ENCODE data around the gene PTPRQ.

PTPRQ gene

DNA sequence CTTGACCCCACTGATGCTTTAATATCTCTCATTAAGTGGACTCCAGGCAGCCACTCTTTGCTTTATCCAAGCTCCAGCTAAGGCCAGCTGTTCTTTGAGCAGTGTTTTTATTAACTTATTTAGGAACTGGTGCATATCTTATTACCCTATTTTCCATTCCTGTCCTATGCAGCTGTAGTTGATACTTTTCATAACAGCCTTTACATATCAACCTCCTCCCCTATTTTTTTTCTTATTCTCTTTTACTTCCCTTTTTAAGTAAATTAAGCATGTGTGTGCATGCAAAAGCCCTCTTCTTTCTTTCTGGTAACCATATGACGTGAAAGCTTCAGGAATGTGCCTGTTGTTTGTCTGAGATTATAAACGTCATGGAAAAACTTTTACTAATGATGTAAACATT is 121.2 kb downstream of the PTPRQ start:
- DNase-seq, result no peak

DNA sequence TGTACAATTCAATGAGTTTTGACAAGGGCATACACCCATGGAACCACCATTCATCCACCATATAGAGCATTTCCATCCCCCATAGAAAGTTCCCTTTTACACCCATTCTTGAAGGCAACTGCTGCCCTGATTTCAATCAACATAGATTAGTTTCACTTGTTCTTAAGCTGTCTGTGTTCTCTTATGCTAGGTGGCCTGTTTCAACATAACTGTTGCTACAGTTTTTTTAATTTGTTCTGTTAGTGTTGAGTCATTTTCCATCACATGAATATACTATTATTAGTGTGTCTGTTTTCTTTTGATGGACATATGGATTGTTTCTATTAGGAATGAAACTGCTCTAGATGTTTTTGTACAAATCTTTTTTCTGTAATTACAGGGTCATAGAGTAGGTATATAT is 123.4 kb downstream of the PTPRQ start:
- no peak for DNase-seq

DNA sequence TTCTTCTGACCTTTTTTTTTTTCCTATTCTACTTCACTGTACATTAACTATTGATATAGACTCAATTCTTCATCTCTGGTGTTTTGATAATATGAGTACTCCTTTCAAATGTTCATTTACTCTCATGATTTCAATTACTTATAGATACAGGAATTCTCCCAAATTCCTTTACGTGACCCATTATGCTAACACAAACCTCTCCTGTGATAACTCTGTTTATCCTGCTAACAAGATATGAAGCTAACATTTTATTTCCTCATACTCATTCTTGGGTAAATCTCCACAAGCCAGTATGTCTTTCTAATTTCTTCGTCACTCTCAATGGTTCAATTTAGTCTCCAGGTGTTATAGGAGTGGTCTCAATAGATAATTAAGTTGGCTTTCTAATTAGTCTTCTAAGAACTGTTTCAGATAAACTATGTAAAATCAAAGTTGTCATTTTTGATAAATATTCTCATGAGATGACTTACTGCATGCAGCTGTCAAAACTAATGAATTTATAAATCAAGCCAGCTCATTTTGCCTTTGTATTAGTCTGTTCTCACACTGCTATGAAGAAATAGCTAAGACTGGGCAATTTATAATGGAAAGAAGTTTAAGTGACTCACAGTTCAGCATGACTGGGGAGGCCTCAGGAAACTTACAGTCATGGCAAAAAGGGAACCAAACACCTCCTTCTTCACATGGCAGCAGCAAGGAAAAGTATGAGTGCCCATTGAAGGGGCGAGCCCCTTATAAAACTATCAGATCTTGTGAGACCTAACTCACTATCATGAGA is 132.8 kb downstream of the PTPRQ start:
- DNase-seq, result no peak

DNA sequence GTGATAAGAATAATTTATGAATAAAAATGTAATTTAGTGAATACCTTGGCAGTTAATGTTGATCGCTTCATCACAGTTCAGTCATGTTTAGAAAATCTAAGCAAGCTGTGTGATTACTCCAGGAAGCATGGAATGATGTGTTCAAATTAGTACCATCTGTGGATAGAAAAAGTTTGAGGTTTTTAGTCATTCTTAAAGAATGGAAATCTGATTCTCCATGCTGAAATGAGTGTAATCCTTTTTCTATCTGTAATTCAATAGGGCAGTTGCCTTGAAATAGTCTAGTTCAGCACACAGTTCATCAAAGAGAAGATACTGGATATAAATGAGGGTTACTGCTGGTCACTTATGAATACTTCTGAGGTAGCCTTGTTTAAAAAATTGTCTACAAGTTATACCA is 136.2 kb downstream of the PTPRQ start:
- no peak for DNase-seq

DNA sequence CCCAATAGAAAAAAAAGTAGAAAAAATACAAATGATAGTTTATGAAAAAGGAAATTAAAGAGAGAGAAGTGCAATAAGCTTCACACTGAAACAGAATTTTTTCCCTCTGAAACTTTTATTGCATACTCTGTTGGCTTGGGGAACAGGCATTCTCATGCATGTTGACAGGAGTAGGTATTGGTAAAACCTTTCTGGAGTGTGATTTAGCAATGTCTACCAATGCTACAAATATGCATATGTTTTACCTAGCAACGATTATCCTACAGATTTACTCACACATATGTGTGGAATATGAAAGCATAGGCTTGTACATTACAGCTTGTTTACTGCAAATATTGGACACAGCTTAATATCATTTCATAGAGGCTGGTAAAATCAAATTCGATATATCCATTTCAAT is 137.7 kb downstream of the PTPRQ start:
- no peak for DNase-seq

DNA sequence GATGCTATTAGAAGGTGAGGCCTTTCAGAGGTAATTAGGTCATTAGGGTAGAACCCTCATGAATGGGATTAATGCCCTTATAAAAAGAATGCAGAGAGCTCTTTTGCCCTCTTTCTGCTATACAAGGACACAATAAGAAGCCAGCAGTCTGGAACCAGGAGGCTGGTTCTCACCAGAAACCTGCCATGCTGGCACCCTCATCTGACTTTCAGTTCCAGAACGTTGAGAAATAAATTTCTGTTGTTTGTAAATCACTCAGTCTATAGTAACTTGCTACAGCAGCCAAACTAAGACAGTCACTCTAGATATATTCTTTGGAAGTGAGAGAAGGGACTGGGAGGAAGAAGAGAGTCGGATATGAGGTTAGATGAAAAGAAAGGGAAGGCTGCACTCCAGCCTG is 138.4 kb downstream of the PTPRQ start:
- DNase-seq, result no peak

DNA sequence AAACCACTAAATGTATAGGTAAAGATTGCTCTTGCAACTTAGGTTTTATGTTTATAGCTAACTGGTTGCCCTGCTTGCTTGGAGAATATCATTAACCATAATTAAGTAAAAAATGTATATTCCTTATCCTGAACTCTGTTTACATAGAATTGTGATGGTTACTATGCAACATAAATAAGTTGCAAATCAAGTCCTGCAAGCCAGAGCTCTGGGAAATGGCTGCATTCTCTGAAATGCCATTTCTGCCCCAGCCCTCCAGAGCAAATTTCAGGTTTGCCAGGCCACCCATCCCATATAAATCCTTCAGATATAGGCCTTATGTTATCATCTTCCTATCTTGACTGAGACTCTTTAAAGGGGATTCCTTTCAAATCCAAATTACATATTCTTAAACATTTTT is 145.0 kb downstream of the PTPRQ start:
- DNase-seq, result no peak

DNA sequence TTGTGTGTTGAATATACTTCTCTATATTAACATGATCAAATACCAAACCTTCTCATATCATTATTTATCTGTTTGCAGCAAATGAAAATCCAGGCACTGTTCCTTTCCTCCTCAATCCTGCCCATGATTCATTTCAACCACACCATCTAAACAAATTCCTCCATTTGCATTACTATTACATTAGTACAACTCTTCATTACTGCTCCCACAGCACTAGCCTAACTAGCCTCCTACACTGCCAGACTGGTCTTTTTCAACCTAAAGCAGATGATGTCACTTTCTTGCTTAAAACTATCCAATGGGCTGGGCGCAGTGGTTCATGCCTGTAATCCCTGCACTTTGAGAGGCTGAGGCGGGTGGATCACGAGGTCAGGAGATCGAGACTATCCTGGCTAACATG is 146.1 kb downstream of the PTPRQ start:
- DNase-seq, result no peak

DNA sequence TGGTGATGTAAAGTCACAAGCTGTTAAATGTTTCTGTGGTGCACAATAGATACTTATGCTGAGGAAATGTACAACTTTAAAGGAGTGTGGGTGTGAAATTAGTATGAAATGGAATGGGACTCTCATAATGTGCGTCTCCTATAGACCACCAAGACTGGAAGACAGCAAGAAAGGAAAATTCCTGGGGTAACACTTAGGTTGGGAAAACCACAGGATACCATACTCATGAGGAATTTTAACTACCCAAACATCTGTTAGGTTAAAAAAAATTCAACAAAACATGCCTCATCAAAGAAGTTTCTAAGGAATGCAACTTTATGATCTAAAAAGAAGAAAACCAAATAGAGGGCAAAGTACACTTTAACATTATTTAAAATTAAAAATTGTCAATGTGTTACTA is 149.7 kb downstream of the PTPRQ start:
- DNase-seq, result no peak

DNA sequence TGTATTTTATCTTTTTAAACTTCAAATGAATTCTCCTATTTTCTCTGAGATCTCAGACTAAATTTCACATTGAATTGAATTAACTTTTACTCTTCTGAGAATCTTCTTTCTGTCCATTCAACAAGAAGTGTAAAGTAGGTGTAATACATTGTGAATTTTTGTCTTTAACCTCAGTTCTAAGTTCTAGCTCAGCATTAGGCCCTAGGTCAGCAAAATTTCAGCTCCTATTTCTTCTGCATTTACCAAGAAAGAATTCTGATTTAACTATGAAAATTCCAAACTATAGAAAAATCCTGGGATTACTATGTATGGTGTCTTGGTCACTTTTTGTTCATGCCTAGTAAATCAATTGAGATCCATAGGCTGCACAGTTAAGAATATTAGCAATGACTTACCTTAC is 152.5 kb downstream of the PTPRQ start:
- DNase-seq, result no peak

DNA sequence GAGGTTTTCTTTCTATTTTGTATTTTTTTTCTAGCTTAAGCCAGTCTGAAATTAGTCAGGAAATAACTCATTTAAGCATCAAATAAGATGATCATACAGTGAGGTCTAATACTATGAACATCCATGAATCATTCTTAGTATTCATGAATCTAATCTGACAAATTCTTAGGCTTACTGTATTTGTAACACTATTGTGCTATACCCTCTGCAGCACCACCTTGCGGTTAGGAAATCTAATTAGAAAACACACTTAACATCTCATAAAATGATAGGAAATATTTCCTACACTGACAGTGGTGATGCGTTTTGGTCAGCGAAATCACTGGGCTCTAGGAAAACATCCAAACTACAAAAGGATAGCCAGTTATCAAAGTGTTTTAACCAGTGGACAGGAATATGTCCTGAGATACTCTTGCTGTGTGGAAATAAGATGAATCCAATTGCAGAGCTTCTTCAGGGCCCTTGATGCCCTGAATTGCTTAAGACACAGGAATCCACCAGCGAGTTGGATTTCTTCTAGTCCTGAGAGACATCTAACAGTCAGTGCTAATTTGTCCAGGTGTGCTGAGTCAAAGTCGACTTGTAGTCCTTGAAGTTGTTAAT is 154.1 kb downstream of the PTPRQ start:
- peak in 1 of 51 donors; percentile 0 for DNase-seq

DNA sequence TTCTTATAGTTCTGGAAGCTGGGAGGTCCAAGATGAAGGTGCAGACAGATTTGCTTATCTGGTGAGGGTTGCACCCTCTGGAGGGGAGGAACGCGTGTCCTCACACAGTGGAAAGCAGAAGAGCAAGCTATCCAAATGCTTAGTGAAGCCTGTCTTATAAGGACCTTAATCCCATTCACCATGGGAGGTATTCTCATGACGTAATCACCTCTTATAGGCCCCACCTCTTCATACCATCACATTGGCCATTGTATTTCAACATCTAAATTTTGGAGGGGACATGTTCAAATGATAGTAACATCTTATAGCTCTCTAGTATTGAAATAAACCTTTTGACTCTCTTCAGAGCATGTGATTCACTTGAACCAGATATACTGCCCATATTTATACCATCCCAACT is 158.4 kb downstream of the PTPRQ start:
- no peak for DNase-seq

DNA sequence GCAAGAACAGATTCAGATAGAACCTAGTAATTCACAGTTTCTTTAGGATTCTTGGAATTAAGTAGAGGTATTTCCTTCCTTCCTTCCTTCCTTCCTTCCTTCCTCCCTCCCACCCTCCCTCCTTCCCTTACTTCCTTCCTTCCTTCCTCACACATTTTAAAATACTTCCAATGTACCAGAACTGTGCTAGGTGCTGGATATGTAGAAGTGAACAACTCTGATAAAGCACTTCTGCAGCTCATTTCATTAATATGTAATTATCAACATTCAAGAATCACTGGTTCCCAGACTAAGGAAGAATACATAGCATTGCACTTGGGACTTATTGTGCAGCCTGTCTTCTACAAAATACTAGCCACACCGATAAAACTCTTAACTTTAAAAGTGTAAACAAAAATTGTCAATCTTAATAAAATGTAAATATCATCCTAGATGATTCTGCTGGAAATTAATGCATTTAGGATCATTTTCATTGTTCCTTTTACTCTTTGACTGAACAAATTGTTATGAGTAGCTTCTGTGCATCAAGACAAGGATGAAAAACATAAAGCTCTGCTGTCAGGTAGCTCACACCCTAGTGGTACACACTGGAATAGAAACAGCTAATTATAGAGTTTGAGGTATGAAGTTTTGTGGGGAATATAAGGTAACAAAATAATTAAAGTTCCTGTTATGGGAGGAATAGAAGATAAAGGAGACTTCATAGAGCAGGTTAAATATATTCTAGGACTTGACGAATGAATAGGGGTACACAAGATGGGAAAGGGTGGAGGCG is 163.5 kb downstream of the PTPRQ start:
- DNase-seq, result no peak

DNA sequence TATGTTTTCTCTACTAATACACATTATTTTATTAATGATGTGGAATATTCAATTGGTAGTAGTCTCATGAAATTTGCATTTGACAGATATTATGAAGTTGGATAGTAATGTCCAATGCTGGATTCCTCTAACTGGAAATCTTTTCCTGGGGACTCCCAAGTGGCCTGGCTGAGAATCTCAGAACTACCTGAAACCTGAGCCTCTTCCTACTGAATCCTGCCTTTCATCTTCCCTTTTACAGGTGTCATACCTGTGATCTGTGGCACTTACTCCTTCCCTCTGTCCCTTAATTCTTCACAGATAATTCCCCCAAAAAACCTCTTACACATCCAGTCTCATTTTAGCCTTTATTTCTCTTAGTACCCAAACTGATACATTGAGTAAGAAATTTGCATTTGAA is 173.7 kb downstream of the PTPRQ start:
- DNase-seq, result no peak

DNA sequence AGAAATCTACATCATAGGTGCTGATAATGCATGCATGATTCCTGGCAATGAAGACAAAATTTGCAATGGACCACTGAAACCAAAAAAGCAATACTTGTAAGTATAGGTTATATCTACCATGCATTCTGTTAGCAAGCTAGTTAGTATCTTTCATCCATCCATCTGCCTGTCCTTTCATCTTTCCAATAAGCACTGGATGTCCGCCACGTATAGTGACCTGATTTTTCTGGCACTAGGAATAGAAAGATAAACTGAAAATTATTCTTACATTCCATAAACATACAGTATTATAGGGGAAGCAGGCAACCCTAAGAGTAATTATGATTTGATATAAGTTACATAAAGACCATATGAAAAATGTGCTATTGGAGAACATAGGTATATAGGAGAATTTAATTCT is 176.2 kb downstream of the PTPRQ start:
- no peak for DNase-seq

DNA sequence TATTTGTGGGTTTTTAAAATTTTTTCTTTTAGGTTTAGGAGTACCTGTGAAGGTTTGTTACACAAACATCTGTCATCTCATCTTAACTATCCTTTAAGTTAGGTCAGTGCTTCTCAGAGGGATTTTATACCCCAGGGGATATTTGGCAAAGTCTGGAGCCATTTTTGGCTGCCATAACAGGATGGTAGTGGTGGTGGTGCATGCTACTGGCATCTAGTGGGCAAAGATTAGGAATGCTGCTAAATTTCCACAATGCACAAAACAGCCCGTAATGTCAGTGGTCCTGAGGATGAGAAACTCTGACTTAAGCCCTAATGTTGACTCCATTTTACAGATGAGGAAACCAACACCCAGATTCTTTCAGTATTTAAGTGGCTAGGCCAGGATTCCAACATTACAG is 178.2 kb downstream of the PTPRQ start:
- DNase-seq, result no peak

DNA sequence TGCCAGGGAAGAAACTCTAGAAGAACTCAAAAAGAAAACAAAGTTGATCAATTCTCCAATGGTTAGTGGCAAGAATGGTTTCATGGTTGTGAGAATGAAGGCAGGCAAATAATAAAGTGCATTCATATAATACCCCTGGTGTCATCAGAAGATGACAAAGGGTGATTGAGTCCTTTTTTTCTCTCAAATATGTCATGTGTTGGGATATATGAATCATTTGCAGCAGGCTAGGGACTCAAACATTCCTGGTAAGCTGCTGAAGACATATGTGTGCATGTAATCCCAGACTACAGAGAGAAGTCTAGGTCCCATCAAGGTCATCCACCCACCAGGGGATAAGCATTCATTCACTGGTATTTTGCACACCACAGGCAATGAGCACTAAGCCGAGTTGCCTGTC is 181.0 kb downstream of the PTPRQ start:
- DNase-seq, result no peak

DNA sequence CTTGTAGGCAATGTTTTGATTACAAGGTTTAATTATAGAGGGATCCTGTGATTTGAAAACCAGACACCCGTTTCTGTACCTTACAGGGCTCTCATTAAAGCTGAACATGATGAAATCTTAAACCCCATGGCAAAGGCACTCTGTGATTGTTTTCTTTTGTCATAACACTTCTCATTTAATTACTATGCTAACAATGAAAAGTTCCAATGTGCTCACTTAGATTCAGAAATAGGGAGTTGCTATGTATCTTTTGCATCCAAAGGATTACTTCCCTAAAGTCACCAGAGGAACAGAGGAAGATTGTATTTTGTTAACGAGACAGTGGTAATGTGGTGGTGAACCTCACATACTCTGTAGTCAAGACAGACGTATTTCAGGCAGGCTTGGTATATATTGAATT is 181.9 kb downstream of the PTPRQ start:
- DNase-seq, result no peak

DNA sequence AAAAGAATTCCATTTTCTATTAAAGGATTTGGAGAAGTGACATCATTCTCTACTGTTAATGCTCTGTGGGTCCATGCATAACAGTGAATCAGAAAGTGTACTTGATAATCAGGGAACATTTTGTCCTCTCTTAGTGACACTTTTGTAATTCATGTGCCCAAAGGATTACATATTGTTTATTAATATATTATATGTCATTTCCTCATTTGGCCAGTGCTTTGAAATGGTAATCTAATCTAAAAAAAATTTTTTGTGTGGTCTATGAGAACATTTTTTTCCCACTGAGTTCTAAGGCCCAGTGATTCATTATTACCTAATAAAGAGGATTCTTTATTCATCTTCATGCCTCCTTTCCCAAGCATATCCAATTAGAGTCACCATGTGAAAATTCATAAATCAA is 183.7 kb downstream of the PTPRQ start:
- no peak for DNase-seq

DNA sequence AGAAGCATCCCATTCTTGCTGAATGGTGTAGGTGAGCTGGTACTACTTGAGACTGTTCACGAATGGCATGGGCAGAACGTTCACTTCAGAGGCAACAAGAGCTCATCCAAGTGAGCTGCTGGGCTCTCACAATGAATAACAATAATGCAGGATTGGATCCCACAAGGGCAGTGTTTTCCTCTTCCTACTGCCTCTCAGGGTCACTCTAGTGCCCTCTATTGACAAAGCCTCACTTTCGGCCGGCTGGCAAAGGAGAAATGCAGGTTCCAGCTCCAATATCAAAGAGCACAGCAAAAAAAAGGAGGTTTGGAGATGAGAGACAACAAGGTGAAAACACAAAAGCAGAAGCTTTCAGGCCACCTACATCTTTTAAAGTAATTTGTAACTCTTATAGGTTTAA is 188.8 kb downstream of the PTPRQ start:
- DNase-seq, result peak in 5 of 51 donors; percentile 0 to 14 (median 2)

DNA sequence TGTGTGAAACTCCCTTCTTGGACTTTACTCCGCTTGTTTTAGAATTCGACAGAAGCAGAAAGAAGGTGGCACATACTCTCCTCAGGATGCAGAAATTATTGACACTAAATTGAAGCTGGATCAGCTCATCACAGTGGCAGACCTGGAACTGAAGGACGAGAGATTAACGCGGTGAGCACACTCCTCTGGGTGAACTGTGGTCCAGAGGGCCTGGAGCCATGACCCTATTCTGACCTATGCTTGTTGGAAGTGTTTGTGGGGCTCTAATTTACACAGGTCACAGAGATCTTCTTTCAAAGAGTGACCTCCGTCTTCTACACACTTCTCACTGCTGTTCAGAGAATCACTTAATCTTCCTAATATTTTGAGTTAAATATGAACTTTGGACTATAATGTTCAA is 190.9 kb downstream of the PTPRQ start:
- no peak for DNase-seq

DNA sequence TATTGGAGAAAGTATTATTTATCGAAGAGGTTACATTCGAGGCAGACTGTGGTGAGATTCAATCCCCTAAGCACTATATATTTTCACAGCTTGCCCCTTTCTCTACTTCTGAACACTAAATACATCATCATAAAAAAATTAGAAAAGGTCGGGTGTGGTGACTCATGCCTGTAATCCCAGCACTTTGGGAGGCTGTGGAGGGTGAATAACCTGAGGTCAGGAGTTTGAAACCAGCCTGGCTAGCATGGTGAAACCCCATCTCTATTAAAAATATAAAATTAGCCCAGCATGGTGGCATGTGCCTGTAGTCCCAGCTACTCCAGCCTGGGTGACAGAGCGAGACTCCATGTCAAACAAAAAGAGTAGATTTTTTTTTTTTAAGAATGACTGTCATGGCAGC is 192.8 kb downstream of the PTPRQ start:
- no peak for DNase-seq

DNA sequence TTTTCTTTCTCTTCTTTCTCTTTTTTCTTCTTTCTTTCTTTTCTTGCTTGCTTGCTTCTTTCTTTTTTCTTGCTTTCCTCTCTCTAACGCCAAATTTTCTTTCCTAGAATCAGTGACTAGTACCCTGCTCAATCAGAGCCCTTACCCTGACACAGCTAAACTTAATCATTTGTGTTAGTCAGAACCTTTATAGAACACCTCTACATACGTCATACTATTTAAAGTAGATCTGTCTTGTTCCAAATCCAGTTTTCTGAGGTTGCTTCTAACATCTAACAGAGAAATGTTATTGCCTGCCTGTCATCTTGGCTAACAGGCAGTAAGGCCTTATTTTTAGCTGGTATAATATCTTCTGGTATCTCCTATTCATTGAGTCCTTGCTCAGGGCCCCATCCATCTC is 197.9 kb downstream of the PTPRQ start:
- no peak for DNase-seq

Data from hypothalamus (tissue), 51 donors.